Endothelial cell of umbilical vein (primary cell): ENCODE results near the gene ZNF649. TPM values are rescaled to one million over a fixed set of nuclear protein-coding genes. Genes with fewer than 3 reads are reported as not detected.

Source experiments
- BruUV-seq: library from RNA; stranded (reverse); fragments of 400-500 nt; replicated peaks from 2 replicates; lab custom pipeline; 2021; lab: Mats Ljungman, UMichigan
- CTCF ChIA-PET: fragments of 300-600, 350-600 bp; sonication (Branson Sonifier 250); formaldehyde crosslinking; loops from one replicate; lab custom pipeline; 2021; ENCODE audit warnings: antibody characterized with exemption, inconsistent platforms; lab: Charles Lee
- POLR2A ChIA-PET: fragments of 300-600, 350-600 bp; sonication (Branson Sonifier 250); formaldehyde crosslinking; loops from one replicate; lab custom pipeline; 2021; ENCODE audit warnings: antibody characterized with exemption, inconsistent platforms; lab: Charles Lee
- DNase-seq: peaks from one replicate; pipeline ENCODE4 v3.0.0-alpha.2; 2011; ENCODE audit warnings: low read depth, low spot score
- FAIRE-seq: peaks from 2 replicates; lab custom pipeline; 2011; peaks lifted over from hg19 to GRCh38; lab: Jason Lieb, UNC
- H2AFZ ChIP-seq: 2 replicates; pipeline ENCODE4 v1.6.0; 2012; ENCODE audit warnings: low read depth, low read length, control low read depth, inconsistent platforms
- H3K27ac ChIP-seq: 2 replicates; pipeline ENCODE4 v1.5.1; 2011; ENCODE audit warnings: low read depth, mild to moderate bottlenecking, control low read depth, low read length, moderate library complexity; ENCODE audit not compliant: insufficient read depth
- H3K27me3 ChIP-seq, 2 experiments: 2 replicates each; pipeline versions ENCODE4 v1.6.0 to v1.6.1; 2011; ENCODE audit warnings: low read length in 2 of 2, mixed read lengths in 1 of 2; ENCODE audit not compliant: control insufficient read depth in 2 of 2, insufficient read depth in 2 of 2
- H3K36me3 ChIP-seq, 2 experiments: 2 replicates in 1 of 2; 3 replicates in 1 of 2; pipeline ENCODE4 v1.5.1; 2011; ENCODE audit warnings: low read length in 2 of 2, mild to moderate bottlenecking in 1 of 2, moderate library complexity in 1 of 2; ENCODE audit not compliant: control insufficient read depth in 2 of 2, insufficient read depth in 2 of 2; ENCODE audit errors: extremely low read depth in 1 of 2
- H3K4me1 ChIP-seq: 3 replicates; pipeline ENCODE4 v1.5.1; 2011; ENCODE audit warnings: mild to moderate bottlenecking, low read length; ENCODE audit not compliant: control insufficient read depth, insufficient read depth; ENCODE audit errors: extremely low read depth
- H3K4me2 ChIP-seq: 2 replicates; pipeline ENCODE4 v1.6.1; 2011; ENCODE audit warnings: low read length, control low read depth, mixed read lengths; ENCODE audit not compliant: insufficient read depth
- H3K4me3 ChIP-seq, 3 experiments: fragments of 200-600 bp in 1 of 3; sonication (generic), shearing (Covaris generic) in 1 of 3; replicated peaks in 1 of 3; 2 replicates each; pipeline ENCODE4 v1.5.1; 2011 to 2016; ENCODE audit warnings: control low read depth in 3 of 3, low read length in 3 of 3, mild to moderate bottlenecking in 2 of 3, inconsistent platforms in 1 of 3, low read depth in 1 of 3, moderate library complexity in 1 of 3; ENCODE audit not compliant: insufficient read depth in 1 of 3
- H3K79me2 ChIP-seq: 2 replicates; pipeline ENCODE4 v1.6.0; 2012; ENCODE audit warnings: low read length, inconsistent platforms; ENCODE audit not compliant: control insufficient read depth, insufficient read depth
- H3K9ac ChIP-seq: replicated peaks from 2 replicates; pipeline ENCODE3; 2011; ENCODE audit warnings: low read length, control low read depth; ENCODE audit not compliant: insufficient read depth; ENCODE audit errors: extremely low read depth
- H3K9me1 ChIP-seq: replicated peaks from 3 replicates; pipeline ENCODE4 v1.6.0; 2011; ENCODE audit warnings: mild to moderate bottlenecking, low read length; ENCODE audit not compliant: control insufficient read depth, insufficient read depth; ENCODE audit errors: extremely low read depth
- H3K9me3 ChIP-seq: replicated peaks from 2 replicates; pipeline ENCODE4 v1.5.1; 2012; ENCODE audit warnings: low read length, inconsistent platforms; ENCODE audit not compliant: control insufficient read depth, insufficient read depth
- H4K20me1 ChIP-seq: replicated peaks from 2 replicates; pipeline ENCODE3; 2011; ENCODE audit warnings: mild to moderate bottlenecking, low read length; ENCODE audit not compliant: control insufficient read depth, insufficient read depth; ENCODE audit errors: extremely low read depth
- CTCF ChIP-seq, 2 donors: IDR thresholded peaks; 1 replicate in 1 of 2; 2 replicates in 1 of 2; pipeline ENCODE4 v1.5.1; 2011; ENCODE audit warnings: low read length in 2 of 2, mild to moderate bottlenecking in 2 of 2, moderate library complexity in 2 of 2, control low read depth in 1 of 2, inconsistent platforms in 1 of 2, low read depth in 1 of 2; ENCODE audit not compliant: insufficient read depth in 1 of 2; ENCODE audit errors: extremely low read depth in 1 of 2
- FOS ChIP-seq: IDR thresholded peaks from 2 replicates; pipeline ENCODE4 v1.6.1; 2011; ENCODE audit warnings: mild to moderate bottlenecking, low read length, moderate library complexity, borderline replicate concordance; ENCODE audit not compliant: insufficient read depth
- GATA2 ChIP-seq: IDR thresholded peaks from 2 replicates; pipeline ENCODE4 v1.7.0; 2011; ENCODE audit warnings: low read depth, mild to moderate bottlenecking, moderate library complexity, mixed read lengths, low read length; ENCODE audit not compliant: insufficient read length, insufficient read depth
- JUN ChIP-seq: IDR thresholded peaks from 2 replicates; pipeline ENCODE4 v1.6.1; 2011; ENCODE audit warnings: borderline replicate concordance, low read depth; ENCODE audit not compliant: insufficient read length, insufficient read depth
- MYC ChIP-seq: IDR thresholded peaks from one replicate; pipeline ENCODE4 v1.6.1; 2011; ENCODE audit warnings: mild to moderate bottlenecking, low read depth, low read length
- POLR2A ChIP-seq: IDR thresholded peaks from 2 replicates; pipeline ENCODE4 v1.6.1; 2012; ENCODE audit warnings: low read depth, mild to moderate bottlenecking, control low read depth, low read length
- POLR2AphosphoS5 ChIP-seq: IDR thresholded peaks from 2 replicates; pipeline ENCODE4 v1.6.1; 2012; ENCODE audit warnings: low read depth, mild to moderate bottlenecking, control low read depth, low read length, moderate library complexity; ENCODE audit not compliant: insufficient read depth
- dilution Hi-C: fragments of 300-500 bp; cut with MboI; formaldehyde crosslinking; loops from one replicate; pipeline ENCODE4 v1.15.0; 2019; ENCODE audit warnings: low sequenced_read_pairs; ENCODE audit not compliant: extremely low pct_ligation_motif_present
- intact Hi-C: fragments of 100-400 bp; cut with micrococcal nuclease; formaldehyde crosslinking; loops from one replicate; pipeline ENCODE4 v1.10.0; 2022
- polyA plus RNA-seq, 4 experiments: library from polyadenylated mRNA; depleted of rRNA in 3 of 4; stranded (reverse) in 3 of 4; unstranded in 1 of 4; fragments of >200 nt; gene quantifications; 2 replicates each; pipeline versions ENCODE4 v1.2.1 to v1.2.3, GENCODE V29; 2011 to 2012; ENCODE audit warnings: missing spikeins in 1 of 4
- total RNA-seq: library from RNA; stranded (reverse); gene quantifications from 2 replicates; pipeline ENCODE4 v1.2.3, GENCODE V29; 2021
- TF ChIP-seq, protein P1 (sequence below): IDR thresholded peaks from 2 replicates; pipeline ENCODE4 v1.6.1; 2011; ENCODE audit not compliant: insufficient read depth, insufficient read length

Gene ZNF649
- total and polyA plus RNA-seq, 2 donors (not counting 3 experiments of a cell fraction or from before 2014, with no cell fraction given) = 2.0 to 8.6 TPM

DNA sequence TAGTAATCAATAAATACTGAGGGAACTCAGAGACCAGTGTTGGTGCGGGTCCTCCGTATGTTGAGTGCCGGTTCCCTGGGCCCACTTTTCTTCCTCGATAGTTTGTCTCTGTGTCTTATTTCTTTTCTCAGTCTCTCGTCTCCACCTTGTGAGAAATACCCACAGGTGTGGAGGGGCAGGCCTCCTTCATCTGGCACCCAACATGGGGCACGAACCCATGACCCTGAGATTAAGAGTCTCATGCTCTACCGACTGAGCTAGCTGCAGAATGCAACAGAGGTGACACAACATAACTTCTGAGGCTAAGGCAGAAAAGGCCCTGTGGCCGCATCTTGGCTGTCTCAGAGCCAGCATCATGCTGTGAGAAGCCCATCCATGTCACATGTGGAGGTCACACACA lies 17.1 kb upstream of the ZNF649 start:
- dilution Hi-C loops = no loop called here
- DNase-seq = no peak
- Histone ChIP-seq H3K9ac (no peak overlapping the region), H3K4me3 (no peak overlapping the region), H3K4me2 (no peak overlapping the region), H3K4me1 (peaks cover 5% of the 10 kb centered on the region), H4K20me1 (no peaks in the 10 kb centered on the region), H3K79me2 (no peaks in the 10 kb centered on the region), H3K9me1 (no peaks in the 10 kb centered on the region), H3K27me3 (no peaks in the 10 kb centered on the region), H3K9me3 (peaks cover 10% of the 10 kb centered on the region), H2AFZ (no peak overlapping the region), H3K36me3 (no peaks in the 10 kb centered on the region), H3K27ac (no peak overlapping the region)
- TF ChIP-seq, protein P1, sequence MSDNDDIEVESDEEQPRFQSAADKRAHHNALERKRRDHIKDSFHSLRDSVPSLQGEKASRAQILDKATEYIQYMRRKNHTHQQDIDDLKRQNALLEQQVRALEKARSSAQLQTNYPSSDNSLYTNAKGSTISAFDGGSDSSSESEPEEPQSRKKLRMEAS = no peak
- no peak for TF ChIP-seq CTCF (IDR thresholded peaks at IDR 0.05; ENCODE audit: extremely low read depth in 1 of 2, insufficient read depth in 1 of 2, low read depth in 1 of 2, low read length in 2 of 2)
- no peak for TF ChIP-seq JUN
- TF ChIP-seq GATA2 = no peak
- no peak for TF ChIP-seq MYC
- TF ChIP-seq POLR2A = no peak
- no peak for TF ChIP-seq FOS
- TF ChIP-seq POLR2AphosphoS5 = no peak
- ChIA-PET CTCF (no interaction called here), POLR2A (no interaction called here)
- BruUV-seq = no TSS peak
- intact Hi-C loops = loop anchor here (10.0 kb wide), 1 partner anchor 213 kb away; the partner anchor contains the start of gene ZNF616
- no peak for FAIRE-seq
